ENCODE measurements around the gene CLCA2. TPM values are rescaled to one million over a fixed set of nuclear protein-coding genes. Genes with fewer than 3 reads are reported as not detected.
A peak's percentile ranks its signal among the peaks of the same experiment; 100 is the strongest.

Gene CLCA2
- polyA plus RNA-seq, 3 donors, result not detected

DNA sequence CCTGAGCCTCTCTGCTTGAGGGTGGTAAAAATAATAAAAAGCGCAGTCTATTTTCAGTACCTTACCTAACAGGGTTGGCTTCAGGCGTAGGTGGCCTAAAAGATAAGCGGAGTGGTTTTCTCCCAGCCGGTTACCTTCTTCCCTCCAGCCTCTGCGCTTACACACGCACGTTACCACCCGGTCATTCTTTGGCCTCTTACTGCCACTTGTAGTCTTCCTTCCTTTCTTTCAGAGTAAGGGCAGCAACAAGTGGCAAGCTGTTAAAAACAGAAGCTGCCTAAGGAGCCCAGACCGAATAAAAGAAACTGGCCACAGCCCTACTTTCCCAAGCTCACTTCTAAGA lies 80.1 kb downstream of the CLCA2 start:
- H3K4me2 ChIP-seq (replicated peaks; ENCODE audit: extremely low read depth, low read length, poor library complexity, severe bottlenecking), result peak overlapping the region; percentile 45
- intact Hi-C loops (cut with micrococcal nuclease), result loop anchor here in 1 of 2 donors (10.0 kb wide), 1 partner anchor 119 kb away; no protein-coding TSS in a partner anchor

GRCh38 chr1:86504895-86505563 lies 81.1 kb downstream of the CLCA2 start:
- Histone ChIP-seq H3K79me2 (ENCODE audit: insufficient read depth, low read length) (no peaks in the 10 kb centered on the region), H3K4me1 (ENCODE audit: control insufficient read depth in 1 of 2, insufficient read depth in 2 of 2, low read length in 2 of 2) (peaks cover 12 to 14% of the 10 kb centered on the region in 2 donors), H2AFZ (ENCODE audit: insufficient read depth, low read depth, low read length, poor library complexity, severe bottlenecking) (no peak overlapping the region), H3K36me3 (replicated peaks in 1 of 2; ENCODE audit: control insufficient read depth in 1 of 2, insufficient read depth in 2 of 2, low read length in 2 of 2) (no peaks in the 10 kb centered on the region), H3K4me2 (replicated peaks; ENCODE audit: extremely low read depth, low read length, poor library complexity, severe bottlenecking) (no peak overlapping the region), H3K27me3 (ENCODE audit: control insufficient read depth in 2 of 2, insufficient read depth in 2 of 2, low read length in 2 of 2) (no peaks in the 10 kb centered on the region), H4K20me1 (ENCODE audit: insufficient read depth, low read length) (no peaks in the 10 kb centered on the region), H3K9me3 (replicated peaks in 1 of 2; ENCODE audit: control insufficient read depth in 1 of 2, insufficient read depth in 1 of 2, low read length in 2 of 2) (no peaks in the 10 kb centered on the region), H3K4me3 (replicated peaks in 1 of 3; ENCODE audit: low read depth in 2 of 3, low read length in 3 of 3) (no peak overlapping the region), H3K27ac (ENCODE audit: low read depth in 1 of 2, low read length in 2 of 2) (no peak overlapping the region), H3K9ac (ENCODE audit: insufficient read depth, low read length, poor library complexity, severe bottlenecking) (no peak overlapping the region)
- Mint-ChIP-seq H3K9me3 (no peaks in the 10 kb centered on the region), H3K36me3 (no peaks in the 10 kb centered on the region), H3K27ac (no peak overlapping the region), H3K27me3 (ENCODE audit: low read depth in 3 of 3) (peaks cover 0 to 5% (median 3%) of the 10 kb centered on the region in 3 donors), H3K4me1 (peaks cover 20% of the 10 kb centered on the region), H3K4me3 (no peak overlapping the region)
- WGBS (ENCODE audit: insufficient coverage), result 93% methylated on average over 6 of the region's 9 CpGs
- TF ChIP-seq CTCF (IDR thresholded peaks at IDR 0.05), result no peak
- intact Hi-C loops (cut with micrococcal nuclease), result loop anchor here in 1 of 2 donors (10.0 kb wide), 1 partner anchor 120 kb away; no protein-coding TSS in a partner anchor
- DNase-seq, result no peak

More for the DNA sequence above, 80.1 kb downstream of the CLCA2 start:
- H3K27ac ChIP-seq (ENCODE audit: low read depth in 1 of 2, low read length in 2 of 2), result no peak overlapping the region
- peak overlapping the region in 1 of 3 experiments; percentile 56 for H3K4me3 ChIP-seq (replicated peaks in 1 of 3; ENCODE audit: low read depth in 2 of 3, low read length in 3 of 3)
- H2AFZ ChIP-seq (ENCODE audit: insufficient read depth, low read depth, low read length, poor library complexity, severe bottlenecking), result peak overlapping the region; percentile 53
- H3K27ac Mint-ChIP-seq, result peak overlapping the region in 1 of 7 donors; percentile 80
- 24% methylated on average over 7 of the region's 9 CpGs for WGBS (ENCODE audit: insufficient coverage)
- H3K27me3 Mint-ChIP-seq (ENCODE audit: low read depth in 3 of 3), result peaks cover 0 to 5% (median 3%) of the 10 kb centered on the region in 3 donors
- no peaks in the 10 kb centered on the region for H3K36me3 ChIP-seq (replicated peaks in 1 of 2; ENCODE audit: control insufficient read depth in 1 of 2, insufficient read depth in 2 of 2, low read length in 2 of 2)
- no peak for TF ChIP-seq CTCF (IDR thresholded peaks at IDR 0.05)
- H3K4me1 Mint-ChIP-seq, result peaks cover 20% of the 10 kb centered on the region
- peak overlapping the region; percentile 4 for H3K9ac ChIP-seq (ENCODE audit: insufficient read depth, low read length, poor library complexity, severe bottlenecking)
- no peaks in the 10 kb centered on the region for H4K20me1 ChIP-seq (ENCODE audit: insufficient read depth, low read length)
- no peaks in the 10 kb centered on the region for H3K79me2 ChIP-seq (ENCODE audit: insufficient read depth, low read length)
- H3K9me3 ChIP-seq (replicated peaks in 1 of 2; ENCODE audit: control insufficient read depth in 1 of 2, insufficient read depth in 1 of 2, low read length in 2 of 2), result no peaks in the 10 kb centered on the region
- H3K9me3 Mint-ChIP-seq, result no peaks in the 10 kb centered on the region
- H3K4me3 Mint-ChIP-seq, result peak overlapping the region; percentile 72 to 75
- no peaks in the 10 kb centered on the region for H3K36me3 Mint-ChIP-seq
- no peak for DNase-seq
- no peaks in the 10 kb centered on the region for H3K27me3 ChIP-seq (ENCODE audit: control insufficient read depth in 2 of 2, insufficient read depth in 2 of 2, low read length in 2 of 2)
- peaks cover 12 to 14% of the 10 kb centered on the region in 2 donors for H3K4me1 ChIP-seq (ENCODE audit: control insufficient read depth in 1 of 2, insufficient read depth in 2 of 2, low read length in 2 of 2)

Data from CD14-positive monocyte (primary cell).